GM19035 (cell line): ENCODE data around the gene PTCH2.
"Not testable (repeated sequence)": the region's sequence is repeated elsewhere in the genome, so short reads cannot be mapped to it uniquely, and the experiment has no call there.

ENCODE experiments used
- ATAC-seq: cut with Tn5 transposase; IDR thresholded peaks from one replicate; pipeline ENCODE4 v1.9.1; 2021; ENCODE audit not compliant: unreplicated experiment

The PTCH2 gene

DNA sequence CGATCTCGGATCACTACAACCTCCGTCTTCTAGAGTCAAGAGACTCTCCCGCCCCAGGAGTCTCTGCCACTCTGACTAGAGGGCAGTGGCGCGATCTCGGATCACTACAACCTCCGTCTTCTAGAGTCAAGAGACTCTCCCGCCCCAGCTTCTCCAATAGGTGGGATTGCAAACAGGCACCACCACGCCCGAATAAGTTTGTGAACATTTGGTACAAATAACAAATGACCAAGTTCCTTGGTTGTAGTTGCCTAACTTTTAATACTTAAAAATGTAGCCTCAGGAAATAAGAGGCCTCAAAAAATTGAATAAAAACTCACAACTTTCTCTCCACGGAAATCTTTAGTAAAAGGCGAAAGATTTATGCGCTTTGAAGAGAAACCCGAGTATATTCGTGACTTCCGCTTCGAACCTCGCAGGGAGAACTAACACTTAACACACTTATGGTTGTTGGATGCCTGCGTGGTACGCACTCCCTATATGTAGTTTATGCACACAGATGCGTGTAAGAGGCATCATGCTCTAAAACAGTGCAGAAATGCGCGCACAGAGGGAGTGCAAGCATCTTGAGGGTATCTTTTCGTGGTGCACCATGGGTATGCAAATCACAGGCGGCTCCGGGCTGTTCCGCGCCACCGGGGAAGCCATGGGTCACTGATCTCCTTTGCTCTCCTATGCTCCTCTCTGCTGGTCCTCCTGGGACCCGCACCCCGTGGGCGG is 23.3 kb downstream of the PTCH2 start:
- peak; percentile 81 for ATAC-seq

- no peak for ATAC-seq
Measured at GRCh38 chr1:44819196-44819607, 23.9 kb downstream of the PTCH2 start.

GRCh38 chr1:44817771-44818495 is 25.1 kb downstream of the PTCH2 start:
- no peak for ATAC-seq

DNA sequence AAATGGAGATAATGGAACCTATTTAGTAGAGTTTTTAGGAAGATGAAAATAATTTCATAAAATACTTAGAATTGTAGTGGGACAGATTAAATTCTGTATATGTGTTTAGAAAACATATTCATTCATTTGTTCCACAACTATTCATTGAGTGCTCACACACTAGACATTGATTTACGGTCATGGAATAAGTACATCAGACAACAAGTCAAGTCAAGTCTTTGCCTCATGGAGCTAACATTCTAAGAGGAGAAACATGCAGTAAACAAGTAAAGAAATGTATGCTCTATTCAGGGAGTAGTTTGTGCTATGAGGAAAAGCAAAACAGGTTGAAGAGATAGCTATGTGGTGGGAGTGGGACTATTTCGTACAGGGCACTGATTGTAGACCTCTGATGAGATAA is 25.7 kb downstream of the PTCH2 start:
- no peak for ATAC-seq

DNA sequence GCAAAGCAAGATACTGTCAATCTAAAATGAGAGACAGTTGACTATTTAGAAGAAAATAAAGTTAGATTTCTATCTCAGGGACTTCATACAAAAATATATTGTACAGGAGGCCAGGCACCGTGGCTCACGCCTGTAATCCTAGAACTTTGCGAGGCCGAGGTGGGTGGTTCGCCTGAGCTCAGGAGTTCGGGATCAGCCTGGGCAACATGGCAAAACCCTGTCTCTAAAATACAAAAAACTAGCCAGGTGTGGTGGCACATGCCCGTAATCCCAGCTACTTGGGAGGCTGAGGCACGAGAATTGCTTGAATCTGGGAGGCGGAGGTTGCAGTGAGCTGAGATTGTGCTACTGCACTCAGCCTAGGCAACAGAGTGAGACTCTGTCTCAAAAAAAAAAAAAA is 27.1 kb downstream of the PTCH2 start:
- ATAC-seq: not testable (repeated sequence)

GRCh38 chr1:44812822-44813543 is 30.1 kb downstream of the PTCH2 start:
- ATAC-seq: no peak

GRCh38 chr1:44811234-44811633 is 31.8 kb downstream of the PTCH2 start:
- no peak for ATAC-seq

DNA sequence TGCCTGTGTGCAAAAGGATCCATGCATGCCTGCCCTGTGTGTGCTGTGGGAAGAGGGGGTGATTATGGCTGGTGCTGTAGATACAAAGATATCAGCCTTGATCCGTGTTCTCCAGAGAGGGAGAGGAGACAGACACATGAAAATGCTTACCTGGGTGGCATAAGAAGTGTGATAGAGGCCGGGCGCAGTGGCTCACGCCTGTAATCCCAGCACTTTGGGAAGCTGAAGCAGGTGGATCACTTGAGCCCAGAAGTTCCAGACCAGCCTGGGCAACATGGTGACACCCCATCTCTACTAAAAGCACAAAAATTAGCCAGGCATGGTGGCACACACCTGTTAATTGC is 32.3 kb downstream of the PTCH2 start:
- ATAC-seq: not testable (repeated sequence)

- no peak for ATAC-seq
Measured at GRCh38 chr1:44810101-44810761, 32.8 kb downstream of the PTCH2 start.

DNA sequence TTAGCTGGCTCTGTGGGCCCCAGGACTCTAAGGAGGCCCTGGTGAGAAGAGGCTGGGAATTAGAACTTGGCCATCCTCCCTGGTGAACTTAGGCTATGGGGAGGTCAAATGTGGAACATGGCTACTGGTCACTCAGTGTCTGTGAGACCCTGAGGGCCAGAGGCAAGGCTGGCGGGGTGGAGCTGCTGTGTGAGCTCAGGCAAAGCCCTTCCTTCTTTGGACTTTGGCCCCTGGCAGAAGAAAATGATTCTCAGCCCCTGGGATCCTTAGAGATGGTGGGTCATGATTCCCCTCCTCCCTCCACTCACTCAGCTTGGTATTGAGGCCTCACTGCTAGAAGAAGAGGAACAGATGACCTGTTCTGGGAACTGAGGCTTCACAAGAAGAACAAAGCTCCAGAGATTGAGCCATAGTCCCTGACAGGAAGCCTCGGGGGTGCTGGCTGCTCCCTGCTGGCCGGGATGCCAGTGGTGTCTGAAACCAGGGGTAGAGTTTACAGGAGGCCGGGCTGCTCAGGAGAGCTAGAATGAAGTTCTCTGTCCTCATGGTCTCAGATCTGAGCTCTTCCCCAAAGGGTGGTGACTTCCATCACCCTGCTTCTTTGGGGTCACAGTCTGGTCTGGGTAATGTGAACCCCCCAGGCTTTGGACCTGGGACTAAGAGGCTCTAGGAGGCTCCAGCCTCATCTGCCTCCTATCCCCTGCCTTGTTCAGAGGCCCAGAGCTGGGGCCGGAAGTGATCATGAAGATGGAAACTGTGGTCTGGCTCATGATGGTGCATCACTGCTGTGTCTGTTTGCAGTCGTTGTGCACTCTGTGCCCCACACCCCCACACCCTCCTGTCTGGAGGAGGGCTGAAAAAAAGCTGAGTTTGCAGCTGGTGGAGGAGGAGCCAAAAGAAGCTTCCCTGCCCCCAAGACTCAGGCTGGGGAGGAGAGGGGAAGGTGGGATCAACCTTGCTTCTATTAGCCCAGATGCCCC is 33.8 kb downstream of the PTCH2 start:
- ATAC-seq: peak; percentile 39

DNA sequence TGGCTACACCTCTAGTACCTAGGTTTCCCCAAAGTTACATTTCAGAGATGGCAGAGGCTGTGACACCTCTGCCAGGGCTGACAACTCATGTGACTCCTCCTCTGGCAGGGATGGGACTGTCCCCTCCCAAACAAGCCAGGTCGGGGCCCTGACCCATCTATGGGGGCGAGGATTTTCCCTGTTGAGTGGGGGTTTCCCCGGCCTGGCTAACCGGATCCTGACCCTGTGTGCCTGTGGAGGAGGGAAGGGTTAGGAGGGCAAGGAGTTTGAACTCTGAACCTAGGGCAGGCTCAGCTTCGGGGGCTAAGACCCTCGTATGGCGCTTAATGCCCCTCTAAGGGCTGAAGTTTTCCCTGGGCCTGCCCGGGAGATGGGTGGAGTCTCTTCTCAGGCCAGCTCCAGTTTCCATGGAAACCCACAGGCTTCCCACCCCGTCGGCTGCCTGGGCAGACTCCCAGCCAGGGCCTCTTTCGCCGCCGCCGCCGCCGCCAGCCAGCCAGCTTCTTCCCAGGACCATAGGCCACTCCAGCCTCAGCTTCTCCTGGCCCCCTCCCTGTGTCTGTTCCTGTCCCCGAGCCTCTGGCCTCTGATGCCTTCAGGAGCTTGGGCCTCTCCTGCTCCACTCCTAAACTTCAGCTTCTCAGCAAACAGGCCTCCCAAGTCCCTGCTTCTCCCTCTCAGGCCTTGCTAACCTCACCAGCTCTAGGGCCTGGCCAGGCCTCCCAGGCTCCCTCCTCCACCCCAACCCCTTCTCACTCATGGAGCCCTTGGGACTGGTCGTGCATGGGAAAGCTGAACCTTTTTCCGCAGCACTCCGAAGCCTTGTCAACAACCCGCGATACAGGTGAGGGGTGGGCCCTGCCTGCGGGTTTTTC is 34.8 kb downstream of the PTCH2 start, which contains the start of gene BTBD19:
BTBD19 (plus strand) TSS at position 461 of the 875 bp plus-strand sequence; CDS start at position 759, 298 bp downstream.
- no peak for ATAC-seq

DNA sequence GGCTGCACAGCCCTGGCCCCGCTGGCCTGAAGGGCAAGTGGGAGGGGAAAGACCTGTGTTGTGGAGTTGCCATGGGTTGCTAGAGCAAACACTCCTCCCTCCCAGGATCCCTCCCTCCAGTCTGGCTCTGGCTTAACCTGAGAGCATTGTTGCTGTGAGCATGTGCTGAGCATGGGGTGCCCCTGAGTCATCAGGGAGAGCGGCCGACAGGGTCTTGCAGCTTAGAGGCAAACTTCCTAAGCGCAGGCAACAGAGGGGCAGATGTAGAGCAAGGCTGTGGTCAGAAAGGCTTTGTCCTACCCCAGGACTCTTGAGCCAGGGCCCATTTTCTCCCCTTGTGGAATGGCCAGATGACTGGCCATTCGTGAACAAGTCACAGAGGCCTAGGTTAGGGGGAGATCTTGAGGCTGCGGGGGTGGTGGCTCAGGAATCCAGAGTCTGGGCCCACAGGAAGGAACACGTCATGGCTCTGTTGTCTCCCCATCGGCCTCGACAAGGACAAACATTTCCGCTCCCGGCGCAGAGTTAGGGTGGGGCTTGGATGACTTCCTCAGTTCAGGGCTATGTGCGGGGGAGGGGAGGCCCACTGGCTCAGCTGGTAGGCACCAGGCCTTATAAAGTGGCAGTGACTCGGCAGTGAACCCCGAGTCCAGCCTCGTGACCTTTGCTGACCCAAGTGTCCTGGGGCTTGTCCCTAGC is 35.5 kb downstream of the PTCH2 start:
- no peak for ATAC-seq

DNA sequence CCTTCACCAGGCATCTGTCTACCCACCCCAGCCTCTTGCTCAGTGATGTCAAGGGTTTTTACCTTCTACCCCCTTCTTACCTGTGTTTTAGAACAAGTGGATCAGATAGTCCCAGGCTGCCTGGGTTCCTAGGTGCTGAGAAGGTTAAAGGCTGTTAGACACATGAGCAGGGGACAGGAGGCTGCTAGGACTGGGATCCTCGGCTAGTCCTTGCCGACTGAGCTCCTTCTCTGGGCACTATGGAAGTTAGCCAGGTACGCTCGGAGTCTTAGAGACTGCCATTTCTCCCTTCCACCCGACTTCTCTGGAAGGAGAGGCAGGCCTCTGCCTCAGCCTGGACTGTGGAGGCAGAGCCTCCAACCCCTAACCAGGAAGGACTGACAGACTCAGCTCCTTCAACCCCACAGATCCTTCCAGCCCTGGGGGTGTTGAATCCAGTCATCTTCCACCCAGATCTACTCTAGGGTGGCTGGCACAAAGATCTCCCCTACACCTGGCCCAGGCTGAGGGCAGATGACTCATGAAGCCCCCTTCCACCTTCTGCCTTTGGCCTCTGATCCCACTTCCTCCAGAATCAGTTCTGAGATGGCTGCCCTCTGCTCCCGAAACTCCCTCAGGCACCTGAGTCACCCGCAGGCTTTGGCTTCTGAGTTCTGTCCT is 36.2 kb downstream of the PTCH2 start, which contains the start of gene DYNLT4:
DYNLT4 (minus strand) TSS at position 648 of the 660 bp plus-strand sequence. CDS start 683 bp downstream, outside the sequence.
- no peak for ATAC-seq

DNA sequence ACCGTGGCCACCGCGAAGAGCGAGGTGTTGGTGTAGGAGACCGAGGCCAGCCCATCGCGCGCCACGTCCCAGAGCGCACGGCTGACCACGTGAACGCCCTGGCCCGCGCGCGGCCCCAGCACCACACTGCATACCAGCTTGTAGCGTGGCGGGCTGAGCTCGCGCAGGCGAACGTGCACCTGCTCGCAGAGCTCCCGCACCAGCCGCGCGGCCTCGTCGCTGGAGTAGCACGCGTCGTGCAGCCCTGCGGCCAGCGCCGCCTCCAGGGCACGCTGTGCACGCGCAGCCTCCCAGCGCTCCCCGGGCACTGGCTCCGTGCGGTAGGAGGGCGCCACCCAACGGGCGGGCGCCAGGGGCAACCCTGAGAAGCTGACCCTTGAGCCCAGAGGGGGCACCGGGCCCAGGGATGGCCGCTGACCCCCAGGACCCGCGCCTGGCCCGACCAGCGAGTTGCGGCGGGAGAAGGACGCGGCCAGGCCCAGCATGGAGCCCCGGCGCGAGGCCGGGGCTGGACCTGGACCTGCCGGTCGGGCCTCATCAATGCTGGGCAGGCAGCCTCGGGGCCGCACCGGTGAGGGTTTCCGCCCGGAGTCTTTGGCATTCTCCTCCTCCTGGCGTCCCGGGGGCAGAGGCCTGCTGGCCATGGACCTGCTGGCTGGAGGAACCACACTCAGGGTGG is 36.9 kb downstream of the PTCH2 start:
- no peak for ATAC-seq

DNA sequence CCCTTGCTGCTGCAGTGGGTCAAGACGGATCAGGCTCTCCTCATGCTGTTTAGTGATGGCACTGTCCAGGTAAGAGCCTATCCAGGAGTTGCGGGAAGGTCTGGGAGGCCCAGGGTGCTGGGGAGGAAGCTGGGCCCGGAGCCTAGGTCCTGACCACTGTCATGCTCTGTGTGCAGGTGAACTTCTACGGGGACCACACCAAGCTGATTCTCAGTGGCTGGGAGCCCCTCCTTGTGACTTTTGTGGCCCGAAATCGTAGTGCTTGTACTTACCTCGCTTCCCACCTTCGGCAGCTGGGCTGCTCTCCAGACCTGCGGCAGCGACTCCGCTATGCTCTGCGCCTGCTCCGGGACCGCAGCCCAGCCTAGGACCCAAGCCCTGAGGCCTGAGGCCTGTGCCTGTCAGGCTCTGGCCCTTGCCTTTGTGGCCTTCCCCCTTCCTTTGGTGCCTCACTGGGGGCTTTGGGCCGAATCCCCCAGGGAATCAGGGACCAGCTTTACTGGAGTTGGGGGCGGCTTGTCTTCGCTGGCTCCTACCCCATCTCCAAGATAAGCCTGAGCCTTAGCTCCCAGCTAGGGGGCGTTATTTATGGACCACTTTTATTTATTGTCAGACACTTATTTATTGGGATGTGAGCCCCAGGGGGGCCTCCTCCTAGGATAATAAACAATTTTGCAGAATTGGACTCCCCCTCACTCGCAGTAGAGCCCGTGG is 37.6 kb downstream of the PTCH2 start:
- no peak for ATAC-seq

GRCh38 chr1:44803312-44804095 is 39.5 kb downstream of the PTCH2 start:
- no peak for ATAC-seq
